UCSD-AML1 (cell line): Measurements from ENCODE around the gene DRC1.
A peak's percentile ranks its signal among the peaks of the same experiment; 100 is the strongest.
"Not testable (repeated sequence)": the region's sequence is repeated elsewhere in the genome, so short reads cannot be mapped to it uniquely, and the experiment has no call there.

ENCODE experiments used
- DNase-seq: peaks from one replicate; lab custom pipeline; 2025; ENCODE audit not compliant: unreplicated experiment; lab: John Stamatoyannopoulos, UW

The DRC1 gene

GRCh38 chr2:26462511-26463243 lies 61.0 kb downstream of the DRC1 start:
- peak; percentile 53 for DNase-seq

DNA sequence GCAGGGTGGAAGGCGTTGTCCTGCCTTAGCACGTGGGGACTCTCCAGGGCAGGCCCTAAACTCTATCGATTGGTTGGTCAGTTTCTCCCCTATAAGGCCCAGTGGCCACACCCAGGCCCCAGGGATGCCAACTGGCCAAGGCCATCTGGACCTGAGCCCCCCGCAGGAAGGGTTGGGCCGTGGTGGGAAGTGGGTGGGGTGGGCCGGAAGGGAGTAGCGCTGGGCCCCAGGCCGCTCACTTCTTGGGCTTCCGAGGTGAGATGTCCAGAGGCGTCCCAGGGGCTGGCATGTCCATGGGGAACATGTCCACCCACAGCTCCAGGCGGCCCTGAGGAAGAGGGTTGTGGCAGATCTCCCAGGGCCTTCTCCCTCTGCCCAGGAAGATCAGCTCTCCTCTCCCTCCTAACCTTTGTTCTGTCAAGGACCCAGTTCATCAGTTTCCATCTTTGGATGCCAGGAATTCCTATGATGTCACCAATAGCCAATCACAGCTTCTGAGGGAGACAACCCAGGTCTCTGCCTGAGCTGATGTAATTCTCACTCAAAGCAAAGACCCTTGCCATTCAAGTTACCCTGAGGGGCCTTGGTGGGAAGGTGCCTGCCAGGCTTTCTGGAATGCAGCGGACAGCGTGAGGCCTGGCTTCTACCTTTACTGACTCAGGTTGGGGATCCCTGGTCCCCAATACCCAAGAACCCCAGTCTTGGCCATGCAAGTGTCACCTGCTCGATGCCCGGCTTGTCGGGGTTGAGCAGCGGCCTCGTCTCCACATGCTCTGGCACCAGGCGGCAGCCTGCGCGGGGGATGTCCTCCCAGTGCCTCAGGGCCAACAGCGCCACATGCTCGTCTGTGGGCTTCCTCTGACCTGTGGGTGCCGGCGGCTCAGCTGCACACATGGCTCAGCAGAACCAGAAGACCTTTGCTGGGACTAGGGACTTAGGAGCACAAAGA lies 61.8 kb downstream of the DRC1 start:
- no peak for DNase-seq

DNA sequence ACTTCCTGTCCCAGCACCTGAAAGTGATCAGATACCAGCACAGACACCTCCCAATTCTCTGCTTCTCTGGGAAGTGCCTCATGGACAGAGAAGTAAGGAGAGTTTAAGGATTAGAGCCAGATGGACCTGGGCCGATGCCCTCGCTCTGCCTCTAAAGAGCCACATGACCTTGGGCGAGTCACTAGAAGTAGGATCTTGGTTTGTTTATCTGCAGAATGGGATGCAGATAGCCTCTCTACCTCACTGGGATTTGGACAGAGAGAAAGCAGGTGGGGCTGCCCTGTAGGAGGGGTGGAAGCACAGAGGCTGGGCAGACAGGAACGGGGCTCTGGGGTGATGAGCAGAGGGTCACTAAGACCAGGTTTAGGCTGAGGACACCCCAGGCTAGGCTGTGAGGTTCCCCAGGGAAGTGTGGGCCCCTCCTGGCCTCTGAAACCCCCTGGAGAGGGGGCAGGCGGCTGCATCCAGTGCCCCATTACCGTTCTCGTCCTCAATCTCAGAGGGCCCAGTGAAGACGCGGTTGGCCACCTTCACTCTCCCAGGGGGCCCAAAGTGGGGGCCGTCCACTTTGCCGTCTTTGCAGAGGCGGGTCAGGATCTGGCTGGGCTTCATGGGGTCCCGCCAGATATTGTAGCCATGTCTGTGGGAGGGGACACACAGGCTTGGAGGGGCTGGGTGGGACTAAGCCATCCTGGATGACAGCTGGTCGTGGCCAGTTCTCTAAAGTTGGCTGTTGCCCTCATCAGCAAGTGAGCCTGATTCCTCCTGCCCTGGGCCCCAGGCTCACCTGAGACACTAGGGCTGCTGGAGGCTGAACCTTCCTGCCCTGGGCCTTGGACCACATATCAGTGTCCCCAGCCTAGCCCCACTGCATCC lies 62.9 kb downstream of the DRC1 start:
- DNase-seq, result no peak

DNA sequence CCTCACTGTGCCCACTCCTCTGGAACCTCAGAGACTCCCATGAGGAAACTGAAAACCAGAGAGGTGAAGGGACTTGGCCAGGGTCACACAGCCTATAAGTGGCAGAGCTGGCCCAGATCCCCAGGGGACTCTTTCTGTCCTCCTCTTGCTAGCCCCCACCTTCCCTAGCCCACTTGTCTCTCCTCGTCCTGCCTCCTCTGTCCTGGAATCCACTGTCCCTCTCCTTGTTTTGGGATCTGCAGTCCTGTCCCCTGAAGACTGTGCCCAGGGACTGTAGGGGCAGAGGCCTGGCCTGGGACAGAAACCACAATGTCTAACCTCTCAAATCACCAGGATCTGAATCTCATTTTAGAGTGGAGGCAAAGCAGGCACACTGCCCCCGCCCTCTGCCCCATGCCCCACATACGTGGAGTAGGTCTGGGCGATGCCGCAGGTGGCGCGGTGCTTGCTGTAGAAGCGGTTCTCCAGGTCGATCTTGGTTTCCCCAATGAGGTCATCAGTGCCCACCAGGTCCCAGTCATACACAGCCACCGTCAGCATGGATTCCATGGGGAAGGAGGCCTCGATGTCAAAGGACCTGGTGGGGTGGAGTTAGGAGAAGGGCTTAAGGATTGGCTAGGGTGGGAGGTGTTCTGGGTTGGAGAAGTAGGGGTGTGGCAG lies 63.7 kb downstream of the DRC1 start:
- DNase-seq, result no peak

GRCh38 chr2:26465981-26466471 lies 64.3 kb downstream of the DRC1 start:
- DNase-seq, result no peak

DNA sequence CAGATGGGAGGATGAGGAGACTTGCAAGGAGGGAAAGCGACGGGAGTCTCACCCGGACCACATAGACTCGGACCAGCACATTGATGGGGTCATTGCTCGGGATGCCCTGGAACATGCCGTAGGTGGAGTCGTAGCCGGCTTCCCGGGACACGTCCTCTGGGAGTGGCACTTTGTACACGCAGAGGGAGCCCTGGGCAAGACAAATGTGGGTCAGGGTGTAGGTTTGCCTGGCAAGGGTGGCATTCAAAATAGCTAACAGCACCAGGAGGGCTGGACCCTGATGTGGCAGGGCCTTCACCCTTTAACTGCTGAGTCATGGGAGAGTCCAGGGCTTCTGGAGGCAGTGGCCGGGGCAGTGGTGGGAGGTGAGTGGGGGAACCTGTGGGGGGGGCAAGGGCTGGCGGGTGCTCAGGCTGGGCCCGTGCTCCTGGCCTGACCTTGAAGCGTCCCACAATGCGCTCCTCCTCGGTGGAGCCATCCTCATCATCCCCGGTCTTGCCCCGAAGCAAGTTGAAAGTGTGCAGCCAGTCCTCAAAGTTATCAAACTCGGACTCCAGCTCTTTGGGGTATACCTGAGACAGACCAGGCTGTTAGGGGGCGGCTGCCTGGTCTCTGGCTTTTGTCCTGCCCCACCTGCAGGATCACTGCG lies 65.1 kb downstream of the DRC1 start:
- DNase-seq, result no peak

DNA sequence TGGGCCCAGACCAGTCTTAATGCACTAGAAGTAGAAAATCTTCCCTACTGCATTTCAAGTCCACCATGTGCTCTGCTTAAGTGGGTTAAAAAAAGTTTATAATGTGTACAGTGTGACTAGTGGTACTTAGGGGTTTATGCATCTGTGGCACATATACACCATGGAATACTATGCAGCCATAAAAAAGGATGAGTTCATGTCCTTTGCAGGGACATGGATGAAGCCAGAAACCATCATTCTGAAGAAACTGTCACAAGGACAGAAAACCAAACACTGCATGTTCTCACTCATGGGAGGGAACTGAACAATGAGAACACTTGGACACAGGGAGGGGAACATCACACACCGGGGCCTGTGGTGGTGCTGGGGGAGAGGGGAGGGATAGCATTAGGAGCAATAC lies 66.8 kb downstream of the DRC1 start:
- not testable (repeated sequence) for DNase-seq

DNA sequence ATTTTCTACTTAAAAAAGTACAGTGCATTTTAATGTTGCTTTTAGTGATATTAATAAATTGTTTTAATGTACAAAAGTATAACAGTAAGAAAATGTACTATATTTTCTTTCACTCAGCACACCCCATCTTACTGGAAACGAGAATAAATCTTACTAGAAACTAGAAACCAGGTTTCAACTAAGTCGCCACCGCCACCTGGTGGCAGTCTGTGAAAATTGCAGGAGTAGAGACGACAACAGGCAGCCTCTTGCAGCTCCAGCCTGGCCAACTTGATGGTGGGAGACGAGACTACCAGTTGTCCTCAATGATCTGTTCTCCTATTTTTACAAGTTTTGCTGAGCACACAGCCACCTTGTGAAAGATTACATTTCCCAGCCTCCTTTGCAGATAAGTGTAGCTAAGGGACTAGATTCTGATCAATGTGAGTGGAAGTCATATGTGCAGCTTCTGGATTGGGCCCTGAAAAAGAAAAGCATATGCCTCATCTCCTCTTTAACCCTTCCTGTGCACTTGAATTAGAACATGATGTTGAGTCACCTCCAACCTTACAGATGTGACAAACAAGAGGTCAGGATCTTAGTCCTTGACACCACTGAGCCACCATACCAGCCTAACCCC lies 67.5 kb downstream of the DRC1 start:
- peak; percentile 73 for DNase-seq

DNA sequence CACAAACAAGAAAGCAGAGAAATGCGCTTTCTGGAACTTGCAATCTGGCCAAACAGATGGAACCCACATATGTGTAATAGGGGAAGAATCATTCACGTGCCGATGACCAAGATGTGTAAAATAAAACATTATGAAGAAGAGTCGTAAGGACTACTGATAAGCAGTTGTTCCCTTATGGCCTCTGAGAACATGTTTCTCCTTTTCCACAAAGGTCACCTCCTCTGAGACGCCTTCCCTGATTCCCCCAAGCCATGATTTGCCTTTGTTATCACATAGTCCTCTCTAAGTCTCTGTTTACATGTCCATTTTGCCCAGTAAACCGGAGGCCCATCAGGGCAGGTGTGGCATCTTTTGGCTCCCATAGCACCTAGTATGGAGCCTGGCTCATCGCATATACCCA lies 68.2 kb downstream of the DRC1 start:
- no peak for DNase-seq

- DNase-seq, result no peak
These were observed 69.0 kb downstream of the DRC1 start for GRCh38 chr2:26470601-26471260.

DNA sequence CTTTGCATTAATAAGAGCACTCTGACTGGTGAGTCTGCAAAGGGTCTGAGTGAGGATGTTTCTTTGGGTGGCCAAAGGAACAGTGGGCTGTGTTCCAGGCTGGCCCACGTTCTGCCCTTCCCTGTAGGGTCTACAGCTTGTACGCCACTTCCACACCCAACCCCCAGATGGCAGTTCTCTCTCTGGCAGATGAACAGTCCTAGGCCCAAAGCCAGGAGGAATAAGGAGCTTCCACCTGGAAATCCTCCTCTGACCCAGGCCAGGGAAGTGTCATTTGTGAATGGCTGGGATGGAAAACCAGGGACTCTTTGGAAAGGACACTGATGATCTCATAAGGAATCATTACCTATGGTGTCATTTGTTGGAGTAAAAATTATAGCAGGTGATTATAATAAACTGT lies 69.6 kb downstream of the DRC1 start:
- no peak for DNase-seq

- DNase-seq, result no peak
These were observed 70.3 kb downstream of the DRC1 start for GRCh38 chr2:26471766-26472706.

GRCh38 chr2:26472821-26473655 lies 71.3 kb downstream of the DRC1 start:
- no peak for DNase-seq

GRCh38 chr2:26473796-26474195 lies 72.1 kb downstream of the DRC1 start:
- DNase-seq, result no peak

GRCh38 chr2:26474261-26474785 lies 72.6 kb downstream of the DRC1 start:
- DNase-seq, result no peak

DNA sequence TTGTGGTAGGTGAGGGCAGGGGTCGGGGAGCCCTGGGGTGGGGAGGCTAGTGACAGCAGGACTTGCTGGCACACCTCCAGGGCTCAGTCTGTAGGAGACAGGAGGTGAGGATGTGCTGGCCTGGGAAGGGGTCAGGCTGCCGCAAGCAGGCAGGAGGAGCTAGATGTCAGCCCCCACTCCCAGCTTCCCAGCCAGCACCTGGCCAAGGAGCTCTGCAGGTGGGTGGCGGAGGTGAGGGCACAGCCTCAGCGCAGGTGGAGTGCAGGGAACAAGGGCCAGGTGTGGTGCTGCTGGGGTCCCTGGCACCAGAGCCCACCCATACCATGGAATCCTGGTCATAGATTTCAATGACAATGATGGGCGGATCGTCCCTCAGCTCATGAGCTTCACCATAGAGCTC lies 73.3 kb downstream of the DRC1 start:
- DNase-seq, result no peak
